Measurements from ENCODE around the gene ARHGEF28.

The ARHGEF28 gene

DNA sequence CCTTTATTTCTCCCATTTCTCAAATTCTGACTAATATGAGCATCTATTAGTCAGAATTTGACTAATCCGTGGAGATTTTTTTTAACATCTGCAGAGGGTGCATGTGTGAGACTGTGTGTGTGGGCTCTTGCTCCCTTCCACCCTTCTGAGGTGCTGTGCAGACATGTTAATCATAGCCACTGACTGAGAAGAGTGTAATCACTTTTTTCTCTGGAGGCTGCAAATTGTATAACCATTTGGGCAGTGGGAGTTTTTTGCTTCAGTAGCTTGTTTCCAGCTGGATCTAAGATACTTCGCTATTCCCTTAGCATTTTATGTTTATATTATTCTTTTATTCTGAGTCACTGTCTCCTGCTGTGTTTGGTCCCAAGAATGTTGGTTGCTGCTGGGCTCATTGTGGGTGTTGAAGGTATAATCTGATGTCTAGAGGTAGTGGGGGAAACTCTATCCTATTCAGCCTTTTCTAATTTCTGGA, 66.2 kb downstream of the ARHGEF28 start:
- no peak for DNase-seq (ENCODE audit: low spot score)

DNA sequence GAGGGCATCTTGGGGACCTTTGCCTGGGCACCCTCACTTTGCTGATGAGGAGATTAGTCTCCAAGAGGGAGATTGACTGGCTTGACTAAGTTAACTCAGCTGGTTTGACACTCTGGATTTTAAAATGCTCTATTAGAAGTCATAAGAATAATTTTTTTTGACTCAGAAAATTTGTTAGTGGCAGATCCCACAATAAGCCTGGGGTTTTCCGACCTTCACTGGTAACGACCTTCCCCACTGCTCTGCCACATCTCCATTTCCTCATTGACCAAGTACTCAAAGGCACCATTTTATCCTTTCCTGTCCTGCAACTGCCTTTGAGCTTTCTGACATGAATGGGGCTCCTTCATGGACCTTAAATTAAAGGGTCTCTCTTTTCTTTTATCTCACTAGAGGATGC, 67.0 kb downstream of the ARHGEF28 start:
- DNase-seq (ENCODE audit: low spot score): no peak

DNA sequence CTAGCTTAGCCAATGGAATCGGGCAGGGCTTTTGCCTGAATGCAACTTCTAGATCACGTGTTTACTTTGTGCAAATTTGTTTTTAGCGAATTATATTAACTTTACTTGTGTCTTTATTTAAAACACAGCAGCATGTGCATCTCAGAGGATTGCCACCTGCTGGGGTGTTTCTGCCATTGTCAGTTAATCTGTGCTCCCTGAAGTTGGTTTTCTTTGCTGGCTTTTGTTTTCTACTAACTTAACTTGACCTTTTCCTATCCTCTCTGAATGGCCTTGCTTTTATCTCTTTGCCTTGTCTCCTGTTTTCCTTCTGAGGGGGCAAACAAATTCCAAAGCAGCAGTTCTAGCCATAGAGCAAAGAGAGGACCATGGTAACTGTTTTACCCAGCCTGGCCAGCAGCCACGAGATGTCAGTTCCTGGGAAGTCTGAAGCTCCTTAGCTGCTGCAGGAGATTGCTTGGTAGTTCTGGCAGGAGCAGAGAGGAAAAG, 67.6 kb downstream of the ARHGEF28 start:
- DNase-seq (ENCODE audit: low spot score): no peak

DNA sequence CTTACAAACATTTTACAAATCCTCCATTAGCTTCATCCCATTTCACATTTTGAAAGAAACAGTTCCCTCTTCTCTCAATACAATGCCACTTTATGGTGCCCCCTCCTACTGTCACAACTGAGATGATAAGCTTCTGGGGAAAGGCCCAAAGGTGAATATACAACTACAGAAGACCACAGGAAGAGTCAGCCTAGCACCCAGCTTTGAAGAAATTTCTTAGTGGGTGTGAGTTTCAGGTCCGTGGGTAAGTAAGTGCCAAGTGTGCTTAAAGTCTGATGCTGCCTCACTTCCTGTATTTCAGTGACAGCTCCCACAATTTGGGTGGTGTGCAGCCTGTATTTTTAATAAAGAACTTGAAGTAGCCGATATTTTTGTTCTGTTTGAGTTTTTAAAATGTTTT, 68.1 kb downstream of the ARHGEF28 start:
- DNase-seq (ENCODE audit: low spot score): no peak

DNA sequence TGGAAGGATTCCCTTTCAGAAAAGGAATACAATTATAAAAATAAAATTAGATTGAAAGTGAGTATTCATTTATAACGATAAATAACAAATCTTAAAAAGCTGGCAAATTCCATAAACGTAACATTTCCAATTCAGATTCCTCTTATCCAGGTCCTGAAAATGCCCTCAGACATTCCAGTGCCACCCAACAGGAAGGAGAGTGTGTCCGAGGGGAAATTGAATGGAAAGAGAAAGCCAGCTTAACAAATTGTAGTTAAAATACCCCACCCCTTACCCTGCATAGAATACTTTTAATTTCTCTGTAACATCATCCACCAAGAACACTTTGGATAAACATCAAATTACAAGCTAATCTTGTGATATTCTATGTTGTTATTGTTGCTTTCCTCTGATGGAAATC, 72.0 kb downstream of the ARHGEF28 start:
- no peak for DNase-seq (ENCODE audit: low spot score)

DNA sequence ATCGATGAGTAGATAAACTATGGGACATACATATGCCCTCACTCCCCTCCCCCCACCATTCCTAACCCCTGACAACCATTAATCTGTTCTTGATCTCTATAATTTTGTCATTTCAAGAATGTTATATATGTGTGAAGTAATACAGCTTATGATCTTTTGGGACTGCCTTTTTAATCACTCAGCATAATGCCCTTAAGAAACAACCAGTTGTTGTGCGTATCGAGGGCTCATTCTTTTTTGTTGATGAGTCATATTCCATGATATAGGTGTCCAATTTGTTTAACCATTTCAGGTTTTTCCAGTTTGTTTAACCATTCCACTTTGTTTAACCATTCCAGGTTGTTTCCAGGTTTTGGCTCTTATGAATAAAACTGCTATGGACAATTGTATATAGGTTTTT, 75.6 kb downstream of the ARHGEF28 start:
- DNase-seq (ENCODE audit: low spot score): no peak

DNA sequence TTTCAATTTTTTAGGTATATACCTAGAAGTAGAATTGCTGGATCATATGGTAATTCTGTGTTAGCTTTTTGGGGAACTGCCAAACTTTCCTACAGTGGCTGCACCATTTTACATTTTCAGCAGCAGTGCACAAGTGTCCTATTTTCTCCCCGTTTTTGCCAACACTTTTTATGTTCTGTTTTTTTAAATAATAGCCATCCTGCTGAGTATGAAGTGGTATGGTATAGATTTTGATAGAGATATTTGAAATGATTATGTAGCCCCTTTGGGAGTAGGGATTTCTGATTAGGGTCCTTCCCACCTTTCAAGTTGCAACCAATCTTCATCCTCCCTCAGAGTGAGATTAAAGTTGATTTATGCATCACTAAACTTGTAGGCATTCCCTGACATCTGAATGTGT, 76.5 kb downstream of the ARHGEF28 start:
- DNase-seq (ENCODE audit: low spot score): no peak

DNA sequence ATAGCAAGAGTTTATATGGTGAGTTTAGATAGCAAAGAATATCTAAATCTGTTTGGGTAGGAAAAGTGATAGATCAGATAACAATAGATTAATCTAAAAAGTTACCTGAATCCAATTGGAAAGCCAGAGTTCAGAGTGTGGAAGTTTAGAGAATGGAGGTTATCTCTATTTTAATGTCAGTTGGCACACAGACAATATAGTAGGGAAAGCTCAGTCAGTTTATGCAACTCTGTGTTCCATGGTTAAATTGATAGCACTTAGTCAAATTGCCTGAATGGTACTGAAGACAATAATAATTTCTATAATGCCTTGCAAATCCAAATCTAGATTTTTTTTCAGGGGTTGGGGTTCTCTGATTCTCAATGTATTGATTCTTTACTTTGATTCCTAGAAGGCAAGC, 77.0 kb downstream of the ARHGEF28 start:
- DNase-seq (ENCODE audit: low spot score): no peak

DNA sequence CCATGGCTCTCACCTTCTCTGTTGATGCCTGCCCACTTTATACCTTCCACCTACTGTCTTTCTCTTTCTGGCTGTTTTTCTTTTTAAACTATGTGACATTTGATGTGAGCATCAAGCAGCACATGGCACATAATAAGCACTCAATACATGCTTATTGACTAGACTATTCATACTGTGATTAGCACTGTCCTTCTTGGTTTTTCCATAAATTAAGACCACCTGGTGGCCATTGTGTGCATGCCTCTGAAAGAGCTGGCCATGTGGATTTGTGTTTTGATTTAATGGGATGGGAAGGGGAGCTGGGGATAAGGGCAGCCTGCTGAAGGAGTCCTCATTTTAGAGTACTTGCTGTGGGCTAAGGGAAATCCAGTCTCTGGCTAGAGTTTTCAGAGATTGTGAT, 79.4 kb downstream of the ARHGEF28 start:
- DNase-seq (ENCODE audit: low spot score): no peak

DNA sequence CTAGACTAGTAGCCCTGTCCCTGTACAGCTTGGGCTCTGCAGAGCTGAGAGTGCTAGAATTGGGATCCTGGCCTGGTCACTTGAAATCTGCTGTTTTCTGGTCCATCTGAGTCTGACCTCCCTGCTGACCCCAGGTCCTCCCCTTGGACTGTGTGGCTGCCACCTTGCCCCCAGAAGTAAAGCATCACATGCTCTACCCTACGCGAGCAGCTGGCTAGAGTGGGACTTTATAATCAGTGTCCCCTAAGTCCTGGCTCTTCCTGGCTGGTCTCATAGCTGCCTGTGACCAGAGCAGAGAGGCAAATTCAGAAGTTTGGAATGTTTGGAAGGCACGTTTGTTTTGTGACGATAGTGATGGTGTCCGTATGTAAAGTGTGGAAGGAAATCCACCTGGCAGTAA, 81.0 kb downstream of the ARHGEF28 start:
- DNase-seq (ENCODE audit: low spot score): no peak

DNA sequence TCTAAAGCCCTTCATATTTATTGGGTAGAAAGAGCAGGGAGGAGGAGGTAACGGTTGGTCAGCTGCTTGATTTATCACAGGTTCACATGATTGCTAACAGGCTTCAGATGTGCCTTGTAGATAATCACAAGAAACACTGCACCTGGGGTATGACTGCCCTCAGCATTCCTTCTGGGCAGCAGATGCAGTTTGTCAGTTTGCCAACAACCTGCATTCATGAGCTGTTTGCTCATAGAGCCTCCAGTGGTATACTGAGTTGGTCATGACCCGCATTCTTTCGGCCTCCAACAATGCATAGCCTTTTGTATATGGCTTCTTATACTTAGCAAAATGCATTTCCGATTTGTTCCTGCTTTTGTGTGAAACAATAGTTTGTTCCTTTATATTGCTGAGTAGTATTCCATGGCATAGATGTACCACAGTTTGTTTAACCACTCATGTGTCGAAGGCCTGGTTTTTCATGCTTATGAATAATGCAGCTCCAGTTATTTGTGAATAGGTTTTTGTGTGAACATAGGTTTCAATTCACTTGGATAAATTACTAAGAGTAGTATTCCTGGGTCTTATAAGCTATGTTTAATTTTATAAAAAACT, 83.6 kb downstream of the ARHGEF28 start:
- DNase-seq (ENCODE audit: low spot score): no peak

DNA sequence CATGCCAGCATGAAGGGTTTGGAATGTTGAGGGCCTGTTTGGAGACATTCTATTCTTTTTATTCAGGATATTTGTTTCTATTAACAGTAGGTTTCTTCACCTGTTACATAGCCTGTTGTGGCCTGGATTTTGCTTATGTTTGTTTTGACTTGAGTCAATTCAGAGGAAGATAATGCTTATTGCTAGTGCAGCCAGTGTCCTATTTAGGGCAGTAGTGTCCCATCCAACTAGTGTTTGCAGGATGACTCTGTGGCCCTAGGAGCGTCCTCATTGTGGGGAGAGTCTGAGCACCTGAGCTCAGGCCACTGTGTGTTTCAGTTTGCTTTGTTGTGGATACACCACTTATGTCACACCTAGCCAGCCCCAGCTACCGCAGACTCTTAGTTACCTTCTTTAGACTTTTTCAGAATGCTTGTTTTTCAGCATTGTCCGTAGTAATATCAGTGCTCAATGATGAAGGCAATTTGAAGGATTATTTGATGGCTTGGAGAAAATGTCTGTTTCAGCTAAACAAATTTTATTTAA, 90.3 kb downstream of the ARHGEF28 start:
- no peak for DNase-seq (ENCODE audit: low spot score)

DNA sequence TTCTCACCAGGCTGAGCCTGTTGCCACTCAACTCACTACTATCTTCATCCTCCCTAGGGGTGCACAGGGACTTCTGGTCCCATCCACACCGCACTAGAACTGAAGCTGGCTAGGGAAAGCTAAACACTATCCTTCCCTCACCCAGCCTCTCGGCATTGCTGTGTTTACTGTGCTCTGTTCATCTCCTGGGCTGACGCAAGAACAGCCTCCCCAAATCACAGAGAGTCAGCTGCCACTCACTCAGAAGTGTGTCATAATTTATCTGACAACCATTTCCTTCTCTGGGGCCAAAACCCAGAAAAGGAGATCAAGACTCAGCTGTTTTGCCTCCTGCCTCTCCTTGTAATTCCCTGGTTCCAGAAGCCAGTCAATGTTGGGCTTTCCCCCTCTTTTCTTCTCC, 92.8 kb downstream of the ARHGEF28 start:
- DNase-seq (ENCODE audit: low spot score): no peak

DNA sequence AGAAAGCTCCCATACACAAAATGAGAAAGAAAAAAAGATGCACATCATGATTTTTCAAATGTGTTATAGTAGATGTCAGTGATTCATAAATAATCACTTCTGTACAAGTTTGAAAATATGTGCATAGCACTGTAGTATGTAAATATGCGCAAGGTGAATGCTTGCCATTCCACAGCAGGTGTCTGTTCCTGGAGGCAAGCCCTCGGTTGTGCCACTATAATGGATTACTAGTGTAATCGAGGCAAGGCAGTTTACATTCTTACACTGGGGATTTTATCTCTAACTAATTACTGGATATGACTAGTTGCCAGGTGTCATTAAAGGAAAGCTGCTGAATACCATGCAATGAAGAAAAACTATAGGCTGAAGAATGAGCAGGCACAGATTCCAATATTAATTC, 93.6 kb downstream of the ARHGEF28 start:
- no peak for DNase-seq (ENCODE audit: low spot score)

DNA sequence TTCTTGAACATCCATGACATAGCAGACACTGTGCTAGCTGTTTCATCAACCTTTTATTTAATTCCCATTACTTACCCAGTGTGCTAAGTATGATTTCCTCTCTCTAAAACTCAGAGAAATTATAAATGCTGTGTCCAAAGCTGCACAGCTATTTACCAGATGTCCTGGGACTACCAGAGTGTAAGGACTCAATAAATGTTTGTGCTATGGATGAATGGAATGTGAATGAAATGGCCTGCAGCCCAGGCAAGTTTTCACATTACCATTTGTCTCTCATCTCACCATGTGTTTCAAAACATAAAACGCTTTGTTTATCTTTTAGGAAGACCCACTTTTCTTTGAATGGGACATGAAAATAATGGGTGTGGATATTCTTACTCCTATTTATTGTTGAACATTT, 96.2 kb downstream of the ARHGEF28 start:
- no peak for DNase-seq (ENCODE audit: low spot score)

DNA sequence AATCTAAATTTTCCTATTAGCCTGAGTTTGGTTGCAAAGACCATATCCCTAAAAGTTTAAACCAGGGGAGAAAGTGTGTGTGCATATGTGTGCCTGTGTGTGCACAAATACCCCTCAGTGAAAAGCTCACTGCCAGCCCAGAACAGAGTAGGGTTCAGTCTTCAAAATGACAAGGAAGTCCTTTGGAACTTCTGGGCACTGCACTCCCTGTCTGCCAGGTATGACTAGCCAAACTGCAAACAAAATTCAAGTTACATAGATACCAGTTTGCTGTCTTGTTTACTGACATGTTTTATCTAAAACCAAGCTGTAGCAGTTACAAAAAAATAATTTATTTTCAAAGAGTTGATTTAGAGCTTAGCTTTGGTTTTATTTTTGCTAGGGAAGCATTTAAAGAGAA, 100.1 kb downstream of the ARHGEF28 start:
- no peak for DNase-seq (ENCODE audit: low spot score)

DNA sequence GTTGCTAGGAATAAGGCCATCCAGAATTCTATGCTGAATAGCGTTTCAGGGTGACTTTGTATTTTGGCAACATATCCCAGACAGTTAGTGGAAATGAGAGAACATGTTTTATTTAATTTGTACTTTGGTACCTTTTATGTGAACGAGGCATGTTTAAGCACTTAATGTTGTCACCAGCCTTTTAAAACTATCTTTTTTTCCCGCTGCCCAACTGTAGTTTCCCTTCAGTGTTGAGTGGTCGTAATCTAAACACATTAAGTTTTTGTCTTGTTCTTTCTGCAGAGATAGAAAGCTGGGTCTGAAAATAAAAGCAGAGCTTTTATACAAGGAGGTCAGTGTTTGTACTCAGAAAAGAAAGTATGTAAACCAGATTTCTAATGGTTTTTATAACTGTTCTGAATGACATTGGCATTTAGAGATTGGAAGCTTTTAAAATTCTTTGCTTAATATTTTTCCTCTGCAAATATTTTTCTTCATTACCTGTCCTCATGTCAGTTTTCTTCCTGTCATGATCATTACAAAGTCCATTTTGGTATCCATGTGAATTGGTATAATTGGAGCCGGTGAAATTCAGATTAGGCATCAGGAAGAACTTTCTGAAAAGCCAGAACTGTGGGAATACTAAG, 100.7 kb downstream of the ARHGEF28 start:
- DNase-seq (ENCODE audit: low spot score): no peak

DNA sequence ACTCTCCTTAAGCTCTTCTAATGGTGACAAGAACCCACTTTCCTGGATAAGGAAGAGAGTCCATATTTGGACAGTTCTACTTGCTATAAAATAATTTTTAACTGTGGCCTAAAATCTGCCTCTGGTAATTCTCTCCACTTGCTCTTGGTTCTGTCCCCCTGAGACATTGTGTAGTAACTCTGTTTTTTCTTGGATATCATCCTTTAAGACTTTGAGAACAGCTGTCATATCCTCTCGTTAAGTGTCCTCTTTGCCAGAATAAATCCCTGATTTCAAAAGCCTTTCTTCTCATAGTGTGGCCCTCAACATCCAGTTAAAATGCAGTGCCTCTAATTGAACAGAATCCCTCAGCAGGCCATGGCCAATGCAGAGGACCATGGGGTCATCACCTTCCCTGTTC, 101.5 kb downstream of the ARHGEF28 start:
- no peak for DNase-seq (ENCODE audit: low spot score)

DNA sequence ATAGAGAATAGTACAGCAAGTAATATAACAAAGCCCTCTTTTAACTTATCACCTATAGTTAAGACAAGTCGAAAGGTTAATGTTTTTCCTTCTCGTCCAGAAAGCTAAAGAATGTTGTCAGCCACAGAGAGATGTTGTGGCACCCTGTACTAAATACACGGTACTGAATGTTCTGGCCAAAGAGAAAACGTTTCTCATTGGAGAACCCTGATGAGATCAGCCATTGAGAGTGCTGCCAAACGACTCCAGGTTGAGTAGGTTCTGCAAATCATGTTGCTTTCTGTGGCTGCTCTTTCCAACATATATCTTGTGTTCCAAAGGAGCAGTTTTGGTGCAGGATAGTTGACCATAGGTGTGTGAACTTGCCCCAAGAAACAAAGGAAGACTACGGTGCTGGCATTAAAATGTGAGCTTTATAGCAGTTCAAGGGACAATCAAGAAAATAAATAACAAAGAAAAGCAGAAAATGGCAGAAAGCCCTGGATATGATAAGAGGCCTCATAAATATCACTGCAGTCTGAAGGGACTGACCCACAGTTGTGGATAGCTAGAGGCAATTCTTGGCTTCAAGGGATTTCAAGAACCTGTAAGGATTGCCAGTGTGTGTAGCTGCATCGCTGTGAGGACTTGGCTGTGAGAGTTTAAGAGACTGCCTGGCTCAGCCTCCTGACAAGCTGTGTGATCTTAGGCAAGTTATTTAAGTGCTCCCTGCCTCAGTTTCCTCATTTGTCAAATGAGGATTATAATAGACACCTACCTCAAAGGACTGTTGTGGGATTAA, 102.7 kb downstream of the ARHGEF28 start:
- DNase-seq (ENCODE audit: low spot score): no peak

DNA sequence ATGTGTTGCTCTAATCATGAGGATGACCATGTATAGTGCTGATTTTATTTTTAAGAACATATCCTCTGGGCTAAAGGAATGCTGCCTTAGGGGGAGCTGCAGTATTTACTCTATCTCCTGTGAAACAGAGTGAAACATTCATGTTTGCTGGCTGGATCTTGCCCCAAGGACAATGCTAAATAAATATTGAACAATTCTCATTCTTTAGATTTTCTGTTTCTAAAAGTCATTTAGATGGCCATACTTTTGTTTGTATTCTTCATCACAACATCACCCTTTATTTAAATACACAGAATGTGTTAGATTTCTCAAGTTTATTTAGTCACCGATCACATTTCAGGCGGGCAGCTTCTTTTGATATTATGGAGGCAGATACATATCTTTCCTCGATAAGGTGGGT, 103.3 kb downstream of the ARHGEF28 start:
- DNase-seq (ENCODE audit: low spot score): no peak

DNA sequence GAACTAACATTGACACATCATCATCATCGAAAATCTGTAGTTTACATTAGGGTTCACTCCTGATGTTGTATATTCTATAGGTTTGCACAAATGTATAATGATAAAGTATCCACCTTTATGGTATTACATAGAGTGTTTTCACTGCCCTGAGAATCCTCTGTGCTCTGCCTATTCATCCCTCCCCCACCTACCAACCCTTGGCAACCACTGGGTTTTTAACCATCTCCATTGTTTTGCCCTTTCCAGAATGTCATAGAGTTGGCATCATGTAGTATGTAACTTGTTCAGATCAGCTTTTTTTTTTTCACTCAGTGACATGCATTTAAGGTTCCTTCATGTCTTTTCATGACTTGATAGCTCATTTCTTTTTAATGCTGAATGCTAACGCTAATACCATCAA, 106.0 kb downstream of the ARHGEF28 start:
- no peak for DNase-seq (ENCODE audit: low spot score)

DNA sequence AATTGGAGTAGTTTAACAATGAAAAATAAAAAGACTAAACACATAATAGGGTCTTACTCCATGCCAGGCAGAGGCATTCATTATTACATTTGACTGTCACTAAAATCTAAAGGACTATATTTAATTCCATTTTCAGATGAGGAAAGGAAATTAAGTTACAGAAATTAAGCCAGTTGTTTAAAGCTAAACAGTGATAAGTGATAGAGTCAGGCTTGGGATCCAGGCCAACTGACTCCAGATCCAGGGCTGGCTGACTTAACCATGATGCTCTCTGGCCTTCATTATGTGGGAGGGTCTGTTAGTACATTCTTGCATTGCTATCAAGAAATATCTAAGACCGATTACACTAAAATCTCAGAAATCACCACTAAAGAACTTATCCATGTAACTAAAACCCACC, 107.2 kb downstream of the ARHGEF28 start:
- no peak for DNase-seq (ENCODE audit: low spot score)
